NCI-H345 (cell line): Measurements from ENCODE around the gene UAP1L1.

Experiments
- DNase-seq: peaks from one replicate; lab custom pipeline; 2025; lab: John Stamatoyannopoulos, UW

Gene UAP1L1

DNA sequence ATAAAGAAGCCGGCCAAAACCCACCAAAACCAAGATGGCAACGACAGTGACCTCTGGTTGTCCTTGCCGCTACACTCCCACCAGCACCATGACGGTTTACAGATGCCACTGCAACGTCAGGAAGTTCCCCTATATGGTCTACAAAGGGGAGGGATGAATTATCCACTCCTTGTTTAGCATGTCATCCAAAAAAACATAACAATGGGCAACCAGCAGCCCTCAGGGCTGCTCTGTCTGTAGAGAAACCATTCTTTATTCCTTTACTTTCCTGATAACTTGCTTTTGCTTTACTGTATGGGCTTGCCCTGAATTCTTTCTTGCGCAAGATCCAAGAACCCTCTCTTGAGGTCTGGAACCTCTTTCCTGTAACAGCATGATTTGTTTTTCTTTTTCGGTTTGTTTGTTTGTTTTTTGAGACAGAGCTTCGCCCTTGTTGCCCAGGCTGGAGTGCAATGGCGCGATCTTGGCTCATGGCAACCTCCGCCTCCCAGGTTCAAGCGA is 2.0 kb upstream of the UAP1L1 start:
- no peak for DNase-seq

DNA sequence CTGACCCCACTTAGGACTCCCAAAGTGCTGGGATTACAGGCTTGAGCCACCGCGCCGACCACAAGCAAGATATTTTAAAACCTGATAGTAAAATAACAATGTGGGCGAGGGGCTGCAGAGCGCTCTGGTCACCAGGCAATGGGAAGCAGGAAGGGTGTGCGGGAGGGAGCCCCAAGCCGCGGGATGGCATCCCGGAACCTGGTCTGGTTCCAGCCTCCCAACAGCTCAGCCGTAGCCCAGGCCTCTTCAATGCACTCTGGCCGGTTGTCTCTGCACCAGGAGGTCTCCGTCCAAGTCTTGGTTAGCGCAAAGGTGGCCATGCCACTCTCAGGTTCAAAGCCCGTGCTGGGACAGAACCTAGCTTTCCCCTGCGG is 694 bp upstream of the UAP1L1 start:
- DNase-seq = no peak

DNA sequence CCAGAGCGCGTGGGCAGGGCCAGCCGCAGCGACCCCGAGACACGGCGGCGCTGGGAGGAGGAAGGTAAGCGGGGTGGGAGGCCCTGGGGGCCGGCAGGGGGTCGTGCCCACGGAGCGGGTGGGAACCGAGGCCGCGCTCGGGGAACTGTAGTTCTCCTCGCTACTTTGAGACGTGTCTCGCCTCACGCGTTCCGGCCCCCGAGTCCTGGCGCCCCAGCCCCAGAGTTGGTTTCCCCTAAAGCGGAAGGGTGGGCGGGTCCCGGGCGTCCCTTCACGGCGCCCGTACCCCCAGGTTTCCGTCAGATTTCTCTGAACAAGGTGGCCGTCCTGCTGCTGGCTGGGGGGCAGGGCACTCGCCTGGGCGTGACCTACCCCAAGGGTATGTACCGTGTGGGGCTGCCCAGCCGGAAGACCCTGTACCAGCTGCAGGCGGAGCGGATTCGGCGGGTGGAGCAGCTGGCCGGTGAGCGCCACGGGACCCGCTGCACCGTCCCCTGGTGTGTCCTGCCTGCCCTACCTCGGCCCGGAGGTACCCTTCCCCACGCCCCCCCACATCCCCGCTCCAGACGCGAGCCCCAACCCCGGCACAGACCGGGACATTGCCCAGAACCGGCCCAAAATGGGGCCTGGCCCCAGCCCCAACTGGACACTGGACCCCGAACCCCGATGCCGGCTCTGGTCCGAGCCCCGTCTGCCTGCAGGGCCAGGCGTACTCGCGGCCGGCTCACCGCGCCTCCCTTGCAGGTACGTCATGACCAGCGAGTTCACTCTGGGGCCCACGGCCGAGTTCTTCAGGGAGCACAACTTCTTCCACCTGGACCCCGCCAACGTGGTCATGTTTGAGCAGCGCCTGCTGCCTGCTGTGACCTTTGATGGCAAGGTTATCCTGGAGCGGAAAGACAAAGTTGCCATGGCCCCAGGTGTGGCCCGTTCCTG is 709 bp downstream of the UAP1L1 start:
- DNase-seq = no peak

DNA sequence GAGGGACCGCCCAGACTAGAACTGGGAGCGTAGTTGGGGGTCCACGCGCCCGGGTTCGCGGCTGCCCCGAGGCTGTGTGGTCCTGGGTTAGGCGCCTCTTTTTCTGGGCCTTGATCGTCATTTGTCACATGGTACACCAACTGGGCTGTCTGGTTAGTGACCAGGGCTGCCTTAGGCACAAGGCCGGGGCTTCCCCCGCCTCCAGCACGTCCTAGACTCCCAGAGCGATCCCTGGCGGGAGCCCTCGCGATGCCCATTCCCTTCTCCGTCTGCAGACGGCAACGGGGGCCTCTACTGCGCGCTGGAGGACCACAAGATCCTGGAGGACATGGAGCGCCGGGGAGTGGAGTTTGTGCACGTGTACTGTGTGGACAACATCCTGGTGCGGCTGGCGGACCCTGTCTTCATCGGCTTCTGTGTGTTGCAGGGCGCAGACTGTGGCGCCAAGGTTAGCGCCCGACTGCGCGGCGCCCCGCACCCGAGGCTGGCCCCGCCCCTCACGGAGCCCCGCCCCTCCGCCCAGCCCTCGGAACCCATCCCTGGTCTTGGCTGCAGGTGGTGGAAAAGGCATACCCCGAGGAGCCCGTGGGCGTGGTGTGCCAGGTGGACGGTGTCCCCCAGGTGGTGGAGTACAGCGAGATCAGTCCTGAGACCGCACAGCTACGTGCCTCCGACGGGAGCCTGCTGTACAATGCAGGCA is 1.5 kb downstream of the UAP1L1 start:
- DNase-seq = no peak

DNA sequence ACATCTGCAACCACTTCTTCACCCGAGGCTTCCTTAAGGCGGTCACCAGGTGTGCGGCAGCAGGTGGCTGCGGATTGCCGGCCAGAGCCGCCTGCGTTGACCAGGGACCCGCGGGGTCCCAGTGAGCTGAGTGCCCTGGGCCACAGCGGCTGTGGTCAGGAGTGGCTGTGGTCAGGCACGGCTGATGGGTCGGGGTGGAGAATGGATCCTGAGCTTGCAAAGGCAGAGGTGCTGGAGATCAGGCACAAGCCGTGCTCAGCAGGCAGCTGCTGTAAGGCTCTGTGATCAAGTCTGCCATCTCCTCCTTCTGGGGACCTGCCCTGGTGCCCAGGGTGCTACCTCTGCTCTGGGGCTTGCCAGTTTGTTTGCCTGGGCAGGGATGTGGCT is 2.1 kb downstream of the UAP1L1 start:
- DNase-seq = no peak

DNA sequence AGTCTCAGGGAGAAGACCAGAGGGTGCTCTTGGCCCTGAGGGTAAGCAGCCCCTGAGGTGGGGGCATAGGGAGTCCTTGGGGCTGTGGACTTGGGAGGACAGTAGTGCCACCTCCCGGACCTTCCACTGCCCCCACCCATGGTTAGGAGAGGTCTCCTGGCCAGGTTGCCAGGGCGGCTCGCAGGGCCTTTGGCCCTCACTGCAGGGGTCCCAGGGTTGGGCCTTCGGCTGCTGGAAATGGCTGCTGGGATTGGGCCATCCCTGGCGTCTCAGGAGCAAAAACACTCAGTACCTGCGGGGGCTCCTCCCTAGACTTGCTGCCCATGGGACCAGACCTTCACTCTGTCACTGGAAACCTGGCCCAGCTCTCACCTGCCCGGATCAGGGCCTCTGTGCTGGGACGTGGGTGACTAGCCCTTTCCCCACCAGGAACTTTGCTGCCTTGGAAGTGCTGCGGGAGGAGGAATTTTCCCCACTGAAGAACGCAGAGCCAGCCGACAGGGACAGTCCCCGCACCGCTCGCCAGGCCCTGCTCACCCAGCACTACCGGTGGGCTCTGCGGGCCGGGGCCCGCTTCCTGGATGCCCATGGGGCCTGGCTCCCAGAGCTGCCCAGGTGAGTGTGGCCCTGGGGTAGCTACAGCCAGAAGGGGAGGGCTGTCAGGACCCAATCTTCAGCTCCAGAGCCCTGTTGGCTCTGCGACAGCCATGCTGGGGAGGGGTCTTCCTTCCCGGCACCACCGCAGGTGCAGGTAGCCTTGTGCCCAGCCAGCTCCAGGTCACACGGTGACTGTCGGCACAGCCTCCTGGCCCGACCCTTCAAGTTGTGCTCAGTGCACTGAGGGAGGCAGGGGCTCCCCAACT is 3.2 kb downstream of the UAP1L1 start:
- no peak for DNase-seq

DNA sequence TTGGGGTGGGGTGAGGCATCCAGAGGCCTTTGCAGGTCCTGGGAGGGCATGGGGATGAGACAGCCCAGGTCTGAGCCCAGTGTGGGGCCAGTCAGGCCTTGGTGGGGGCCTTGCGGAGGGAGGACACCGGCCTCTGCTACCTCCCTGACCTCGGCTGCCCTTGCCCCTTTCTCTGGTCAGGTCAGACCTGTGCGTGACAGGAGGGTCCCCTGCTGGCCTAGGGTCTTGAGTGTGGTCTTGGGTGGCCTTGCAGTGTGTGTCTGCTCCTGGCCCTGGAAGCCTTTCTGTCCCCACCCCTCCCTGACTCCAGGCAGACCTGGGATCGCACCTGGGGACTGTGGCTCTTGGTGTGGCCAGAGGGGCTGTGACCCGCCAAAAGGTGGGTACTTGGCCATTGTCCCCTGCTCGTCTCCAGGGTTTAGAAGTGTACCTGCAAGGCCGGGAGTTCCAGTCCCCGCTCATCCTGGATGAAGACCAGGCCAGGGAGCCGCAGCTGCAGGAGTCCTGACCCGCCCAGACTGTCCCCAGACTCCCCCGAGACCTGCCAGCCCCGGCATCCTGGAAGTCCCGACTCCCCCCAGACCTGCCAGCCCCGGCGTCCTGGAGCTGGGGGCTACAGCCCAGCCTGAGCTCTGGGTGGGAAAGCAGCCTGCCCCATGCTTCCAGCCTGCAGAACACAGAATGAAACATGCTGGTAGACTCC is 5.1 kb downstream of the UAP1L1 start:
- no peak for DNase-seq

DNA sequence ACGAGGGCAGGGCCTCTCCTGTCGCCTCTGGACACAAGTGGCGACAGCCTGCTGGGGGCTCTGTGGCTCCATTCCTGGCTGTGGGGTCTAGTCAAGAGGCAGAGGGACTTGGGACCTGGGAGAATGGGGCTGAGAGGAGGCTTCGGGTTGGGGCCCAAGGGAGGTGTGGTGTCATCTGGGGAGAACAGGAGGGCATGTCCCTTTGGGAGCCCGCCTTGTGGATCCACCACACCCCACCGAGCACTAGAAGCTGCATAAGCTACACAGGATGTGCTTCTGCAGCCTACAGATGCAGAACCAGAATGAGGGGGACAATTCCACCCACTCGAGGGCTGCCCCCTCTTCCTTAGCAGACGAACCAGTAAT is 5.6 kb downstream of the UAP1L1 start:
- no peak for DNase-seq

DNA sequence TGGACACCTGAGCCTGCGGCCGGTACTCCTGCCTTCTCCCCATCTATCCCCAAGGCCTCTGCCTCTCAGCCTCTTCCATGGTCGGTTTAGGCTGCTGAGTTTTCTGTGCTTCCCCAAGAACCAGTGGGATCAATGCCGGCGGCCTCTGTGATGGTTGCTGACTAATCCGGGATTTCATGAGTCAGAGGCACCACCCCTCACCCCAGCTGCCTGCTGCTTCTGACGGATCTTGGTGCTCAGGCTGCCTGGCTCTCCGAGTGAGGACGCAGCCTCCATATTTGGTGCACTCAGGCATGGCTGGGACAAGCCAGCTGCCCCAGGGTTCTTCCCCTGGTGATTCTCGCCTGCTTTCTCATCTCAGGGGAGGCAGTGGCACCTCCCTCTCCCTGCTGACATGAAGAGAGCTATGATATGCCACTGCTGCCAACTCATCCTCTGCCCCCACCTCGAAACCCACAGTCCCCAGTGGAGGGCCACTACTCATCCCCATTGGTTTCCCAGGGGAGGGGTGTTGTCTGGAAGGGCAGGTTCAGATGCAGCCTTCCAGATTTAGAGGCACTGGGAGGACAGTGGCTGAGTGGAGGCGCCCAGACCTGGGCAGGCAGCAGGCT is 6.2 kb downstream of the UAP1L1 start:
- no peak for DNase-seq

DNA sequence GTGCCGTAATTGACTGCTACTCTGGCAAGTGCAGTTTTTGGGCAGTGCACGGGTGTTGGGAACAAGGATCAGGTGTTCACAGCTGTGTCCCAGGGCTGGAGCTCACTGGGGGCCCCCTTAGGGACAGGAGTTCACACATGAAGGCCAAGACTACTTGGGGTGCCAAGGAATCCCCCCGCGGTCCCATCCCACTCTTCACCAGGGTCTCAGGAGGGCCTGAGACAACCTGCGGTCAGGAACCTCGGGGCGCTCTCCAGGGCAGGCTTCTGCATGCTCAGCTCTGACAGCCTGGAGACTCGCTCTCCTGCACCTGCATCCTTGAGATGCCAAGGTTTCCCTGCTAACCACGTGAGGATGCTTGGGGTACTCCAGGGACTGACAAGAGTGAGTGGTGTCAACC is 7.2 kb downstream of the UAP1L1 start:
- DNase-seq = no peak

DNA sequence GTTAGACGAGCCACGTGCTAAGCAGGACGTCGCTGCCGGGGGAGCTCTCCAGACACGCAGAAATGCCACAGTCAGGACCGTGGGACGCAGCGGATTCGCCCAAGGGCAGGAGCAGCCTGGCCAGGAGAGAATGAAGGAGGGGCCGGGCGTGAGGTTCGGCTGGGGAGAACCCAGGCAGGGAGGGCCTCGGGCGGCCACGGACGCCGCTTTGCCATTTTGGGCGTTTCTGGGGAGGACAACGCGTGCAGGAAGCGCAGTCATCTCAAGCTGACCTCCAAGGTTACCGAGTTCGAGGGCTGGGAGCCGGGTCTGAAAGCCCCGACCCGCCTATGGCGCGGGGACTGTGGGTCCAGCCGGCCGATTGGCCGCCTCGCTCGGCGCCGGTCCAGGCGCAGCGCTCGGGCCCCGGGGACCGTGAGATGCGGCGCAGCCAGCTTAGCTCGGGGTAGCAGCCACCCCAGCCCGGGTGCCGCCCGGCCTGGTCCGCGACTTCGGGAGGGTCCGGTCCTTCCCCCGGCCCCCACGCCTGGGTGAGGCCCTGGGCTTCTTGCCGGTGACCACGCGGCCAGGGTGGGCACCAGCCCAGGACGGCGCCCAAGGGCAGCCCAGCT is 8.7 kb downstream of the UAP1L1 start:
- DNase-seq = no peak

DNA sequence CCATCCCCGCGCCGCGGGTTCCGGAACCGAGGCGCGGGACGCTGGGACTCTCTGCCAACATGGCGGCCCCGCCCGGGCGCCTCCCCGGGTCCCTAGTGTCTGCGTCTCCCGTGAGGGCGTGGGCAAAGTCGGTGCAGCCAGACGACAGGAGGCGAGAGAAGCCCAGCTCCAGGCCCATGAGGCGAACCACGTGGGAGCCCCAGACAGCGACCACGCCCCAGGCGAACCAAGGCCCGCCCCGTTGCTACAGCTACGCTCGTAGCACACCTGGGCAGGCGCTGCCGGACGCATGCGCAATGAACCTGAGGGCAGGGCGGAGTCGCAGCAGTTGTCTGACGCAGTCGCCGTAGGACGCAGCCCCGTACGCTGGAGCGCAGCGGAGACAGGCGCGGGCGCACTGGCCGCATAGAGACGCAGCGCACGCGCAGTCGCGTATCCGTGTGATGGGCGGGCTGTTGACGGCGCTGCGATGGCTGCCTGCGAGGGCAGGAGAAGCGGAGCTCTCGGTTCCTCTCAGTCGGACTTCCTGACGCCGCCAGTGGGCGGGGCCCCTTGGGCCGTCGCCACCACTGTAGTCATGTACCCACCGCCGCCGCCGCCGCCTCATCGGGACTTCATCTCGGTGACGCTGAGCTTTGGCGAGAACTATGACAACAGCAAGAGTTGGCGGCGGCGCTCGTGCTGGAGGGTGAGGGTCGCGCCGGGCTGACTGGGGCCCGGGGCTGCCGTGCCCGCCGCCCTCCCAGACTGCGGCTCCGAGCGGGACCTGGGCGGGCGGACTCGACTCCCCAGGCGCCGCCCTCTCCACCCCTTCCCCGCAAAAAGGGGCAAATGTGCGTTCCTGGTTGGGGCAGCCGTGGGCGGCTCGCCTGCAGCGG is 9.5 kb downstream of the UAP1L1 start, which contains the start of gene MAN1B1:
TSS of gene MAN1B1 (plus strand) at position 455 of the 878 bp plus-strand sequence. CDS start at position 470, 15 bp downstream.
- peak; percentile 99 for DNase-seq

DNA sequence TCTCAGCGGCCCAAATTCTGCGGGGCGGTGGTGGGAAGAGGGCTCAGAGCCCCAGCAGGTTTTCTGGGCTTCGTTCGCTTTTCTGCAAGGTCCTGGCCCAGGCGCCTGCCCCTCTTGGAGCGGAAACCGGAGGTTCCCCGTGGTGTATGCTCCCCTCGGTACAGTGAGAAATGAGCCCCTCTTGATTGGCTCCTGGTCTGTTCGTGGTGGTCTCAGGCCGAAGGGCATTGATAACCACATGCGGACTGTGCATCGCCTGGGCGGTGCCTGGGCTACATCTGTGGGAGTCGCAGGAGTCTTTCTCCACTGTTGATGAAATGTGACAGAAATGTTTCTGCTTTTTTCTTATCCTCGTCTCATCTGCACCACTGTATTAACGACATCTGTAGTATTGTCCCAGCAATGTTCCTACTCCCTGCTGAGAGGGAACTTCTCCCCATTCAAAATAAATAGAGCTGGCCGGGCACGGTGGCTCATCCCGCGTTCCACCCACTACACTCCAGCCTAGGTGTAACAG is 10.2 kb downstream of the UAP1L1 start:
- no peak for DNase-seq

DNA sequence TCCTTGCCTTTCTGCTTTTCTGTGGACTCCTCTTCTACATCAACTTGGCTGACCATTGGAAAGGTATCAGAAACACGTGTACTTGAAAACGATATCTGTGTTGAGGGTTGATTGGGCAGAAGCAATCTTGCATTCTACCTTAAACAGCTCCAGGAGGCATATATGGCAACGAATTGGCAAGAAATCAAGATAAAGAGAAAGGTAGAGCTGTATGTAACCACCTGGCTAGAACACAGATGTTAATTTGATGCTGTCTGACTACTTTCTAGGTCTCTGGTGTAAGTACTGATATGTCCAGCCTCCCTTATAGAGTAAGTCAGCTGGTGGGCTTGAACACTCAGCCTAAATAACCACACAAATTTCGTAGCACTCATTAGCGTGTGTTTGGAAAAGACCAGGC is 10.8 kb downstream of the UAP1L1 start:
- no peak for DNase-seq

DNA sequence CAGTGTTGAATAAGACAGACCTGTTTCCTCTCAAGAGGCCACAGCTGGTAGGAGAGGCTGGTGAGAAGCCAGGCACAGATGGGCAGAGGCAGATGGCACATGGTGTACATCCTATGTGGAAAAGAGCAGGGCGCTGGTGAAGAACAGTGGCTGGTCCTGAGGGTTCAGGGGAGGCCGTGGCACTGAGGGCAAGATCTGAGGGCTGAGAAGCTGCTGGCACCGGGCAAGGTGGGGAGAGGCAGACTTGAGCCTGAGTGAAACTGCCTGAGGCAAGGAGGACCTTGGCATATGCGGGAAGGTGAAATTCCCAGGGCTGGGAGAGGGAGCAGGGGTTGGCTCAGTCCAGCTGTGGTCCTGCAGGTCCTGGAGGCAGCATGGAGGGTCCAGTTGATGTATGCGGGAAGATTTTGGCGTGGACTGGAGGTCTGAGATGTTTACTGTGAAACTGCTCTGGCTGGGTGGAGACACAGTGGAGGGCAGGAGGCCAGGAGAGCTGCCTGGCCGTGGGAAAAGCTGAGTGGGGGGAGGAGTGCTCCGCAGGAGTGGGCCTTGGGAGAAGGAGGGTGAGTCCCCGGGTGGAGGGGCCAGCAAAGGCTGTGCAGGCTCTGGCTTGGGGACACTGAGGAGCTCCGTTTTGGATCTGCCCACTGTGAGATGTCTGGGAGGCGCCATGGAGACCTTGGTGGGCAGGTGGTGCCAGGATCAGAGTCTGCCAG is 12.1 kb downstream of the UAP1L1 start:
- DNase-seq = no peak

DNA sequence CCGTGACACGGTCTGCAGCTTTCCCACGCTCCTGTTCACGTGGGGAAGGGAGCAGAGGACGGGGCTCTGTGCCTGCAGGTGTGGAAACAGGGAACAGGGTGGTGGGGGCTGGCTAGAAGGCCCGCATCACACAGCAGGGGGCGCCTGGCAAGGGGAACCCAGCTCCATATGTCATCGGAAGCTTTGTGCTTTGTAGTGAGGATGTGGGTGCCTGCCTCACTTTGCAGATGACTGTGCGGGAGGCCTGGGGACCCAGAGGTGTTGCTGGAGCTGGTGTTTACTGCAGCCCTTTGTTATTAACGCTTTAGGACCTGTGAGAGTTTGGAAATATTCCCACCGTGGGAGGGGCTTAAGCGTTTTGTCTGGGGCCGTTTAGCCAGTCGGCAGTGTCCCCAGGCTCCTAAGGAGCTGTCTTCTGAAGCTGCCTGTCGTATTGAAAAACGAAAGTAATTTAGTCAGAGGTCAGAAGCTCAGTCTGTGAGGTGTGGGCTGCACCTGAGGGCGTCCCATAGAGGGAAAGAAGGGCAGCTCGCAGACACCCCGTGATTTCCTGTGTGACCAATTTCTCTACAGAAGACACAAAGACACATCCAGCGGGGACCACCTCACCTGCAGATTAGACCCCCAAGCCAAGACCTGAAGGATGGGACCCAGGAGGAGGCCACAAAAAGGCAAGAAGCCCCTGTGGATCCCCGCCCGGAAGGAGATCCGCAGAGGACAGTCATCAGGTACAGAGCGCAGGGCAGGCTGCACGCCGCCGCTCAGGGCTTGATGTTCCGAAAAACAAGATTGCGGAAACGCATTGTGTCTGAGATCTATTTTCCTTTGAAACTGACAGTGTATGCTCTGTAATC is 18.6 kb downstream of the UAP1L1 start:
- DNase-seq = no peak

DNA sequence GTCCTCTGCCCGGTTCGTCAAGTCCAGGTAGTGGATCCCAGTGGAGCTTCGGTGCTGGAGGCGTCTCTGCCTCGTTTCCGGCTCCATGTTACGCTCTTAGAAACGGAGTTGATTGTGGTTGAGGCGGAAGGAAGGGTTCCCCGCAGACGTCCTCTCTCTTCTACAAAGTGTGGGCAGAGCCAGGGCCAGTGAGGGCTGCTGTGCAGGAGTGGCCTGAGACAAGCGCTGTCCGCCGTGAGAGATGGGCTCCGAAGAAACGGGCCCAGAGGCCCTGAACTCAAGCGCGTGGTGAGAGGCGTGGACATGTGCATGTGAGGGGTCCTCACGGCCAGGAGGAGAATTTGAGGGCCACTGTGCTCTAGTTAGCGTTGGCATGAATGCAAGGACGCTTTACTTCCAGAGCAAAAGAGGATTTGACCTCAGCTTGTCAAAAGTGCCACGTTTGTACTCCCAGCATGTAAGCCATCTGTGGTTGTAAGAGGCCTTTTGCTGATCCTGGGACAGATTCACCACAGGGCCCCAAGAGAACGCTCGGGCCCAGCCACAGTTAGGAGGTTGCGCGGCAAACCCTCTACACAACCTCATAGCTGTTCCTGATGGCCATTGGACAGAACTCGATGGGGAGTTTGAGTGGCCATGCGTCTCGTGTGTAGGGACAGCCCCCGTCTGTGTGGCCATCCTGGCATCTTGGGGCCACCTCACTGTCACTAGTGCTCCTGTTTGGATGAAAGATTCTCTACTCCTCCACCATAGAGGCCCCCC is 19.6 kb downstream of the UAP1L1 start:
- no peak for DNase-seq
